B cell (primary cell): Measurements from ENCODE around the gene FAM234A. TPM values are rescaled to one million over a fixed set of nuclear protein-coding genes. Genes with fewer than 3 reads are reported as not detected.

Experiments used
- ATAC-seq: fragments of 200-7000 bp; cut with Tn5 transposase; one replicate; pipeline ENCODE4 v1.10.0; 2021; ENCODE audit warnings: low read depth, mild to moderate bottlenecking, moderate number of reproducible peaks, moderate library complexity
- CTCF ChIA-PET: fragments of 350-600 bp; sonication (Branson Sonifier 250); formaldehyde crosslinking; loops from one replicate; lab custom pipeline; 2021; ENCODE audit warnings: antibody characterized with exemption, inconsistent platforms; lab: Charles Lee
- POLR2A ChIA-PET: fragments of 350-600 bp; sonication (Branson Sonifier 250); formaldehyde crosslinking; loops from one replicate; lab custom pipeline; 2021; ENCODE audit warnings: antibody characterized with exemption; lab: Charles Lee
- DNase-seq: peaks from one replicate; pipeline ENCODE4 v3.0.0; 2013
- H2AFZ ChIP-seq: 2 replicates; pipeline ENCODE4 v1.6.1; 2012; ENCODE audit warnings: mild to moderate bottlenecking, low read depth, low read length; ENCODE audit not compliant: insufficient read depth, poor library complexity, severe bottlenecking
- H3K27ac ChIP-seq, 2 donors: 1 replicate in 1 of 2; 2 replicates in 1 of 2; pipeline ENCODE4 v1.5.1; 2012 to 2013; ENCODE audit warnings: low read length in 2 of 2, mild to moderate bottlenecking in 2 of 2, moderate library complexity in 1 of 2
- H3K27me3 ChIP-seq, 4 experiments: fragments of 200-600 bp in 1 of 4; sonication (generic) in 1 of 4; replicated peaks in 1 of 4; 1 replicate in 2 of 4; 2 replicates in 2 of 4; pipeline versions ENCODE4 v1.6.1 to v1.7.0; 2013 to 2016; ENCODE audit warnings: low read length in 3 of 4, mild to moderate bottlenecking in 2 of 4, mixed read lengths in 1 of 4, moderate library complexity in 1 of 4; ENCODE audit not compliant: insufficient read depth in 4 of 4, control insufficient read depth in 3 of 4; ENCODE audit errors: control extremely low read depth in 1 of 4
- H3K36me3 ChIP-seq, 2 experiments: replicated peaks in 1 of 2; 1 replicate in 1 of 2; 2 replicates in 1 of 2; pipeline versions ENCODE4 v1.6.1 to v1.7.1; 2013; ENCODE audit warnings: low read length in 1 of 2; ENCODE audit not compliant: insufficient read depth in 2 of 2, control insufficient read depth in 1 of 2; ENCODE audit errors: control extremely low read depth in 1 of 2, extremely low read depth in 1 of 2
- H3K4me1 ChIP-seq, 2 donors: fragments of 200-600 bp in 1 of 2; sonication (generic) in 1 of 2; 1 replicate in 1 of 2; 2 replicates in 1 of 2; pipeline versions ENCODE4 v1.5.1 to v1.6.1; 2013 to 2017; ENCODE audit warnings: low read length in 2 of 2; ENCODE audit not compliant: control insufficient read depth in 2 of 2, insufficient read depth in 2 of 2
- H3K4me2 ChIP-seq: replicated peaks from 2 replicates; pipeline ENCODE3; 2012; ENCODE audit warnings: mild to moderate bottlenecking, low read depth, low read length; ENCODE audit not compliant: poor library complexity, severe bottlenecking
- H3K4me3 ChIP-seq, 5 experiments: fragments of 200-600 bp in 1 of 5; sonication (generic) in 1 of 5; 1 replicate in 3 of 5; 2 replicates in 2 of 5; pipeline versions ENCODE4 v1.5.1 to v1.7.0; 2011 to 2016; ENCODE audit warnings: low read length in 4 of 5, mild to moderate bottlenecking in 4 of 5, low read depth in 2 of 5, control low read depth in 1 of 5, moderate library complexity in 1 of 5; ENCODE audit not compliant: insufficient read depth in 1 of 5; ENCODE audit errors: control extremely low read depth in 1 of 5, extremely low read depth in 1 of 5
- H3K79me2 ChIP-seq: fragments of 200-600 bp; sonication (generic); one replicate; pipeline ENCODE4 v1.6.0; 2016; ENCODE audit warnings: low read length; ENCODE audit not compliant: control insufficient read depth, insufficient read depth
- H3K9ac ChIP-seq: fragments of 200-600 bp; sonication (generic); 2 replicates; pipeline ENCODE4 v1.6.1; 2017; ENCODE audit warnings: mild to moderate bottlenecking, low read length, moderate library complexity
- H3K9me3 ChIP-seq, 3 donors: one replicate each; pipeline versions ENCODE4 v1.6.1 to v1.7.1; 2013; ENCODE audit warnings: low read length in 2 of 3; ENCODE audit not compliant: control insufficient read depth in 2 of 3, insufficient read depth in 1 of 3; ENCODE audit errors: control extremely low read depth in 1 of 3
- H4K20me1 ChIP-seq: 2 replicates; pipeline ENCODE4 v1.6.0; 2012; ENCODE audit warnings: mild to moderate bottlenecking, low read length; ENCODE audit not compliant: insufficient read depth, control insufficient read depth, poor library complexity, severe bottlenecking
- H3K27ac Mint-ChIP-seq: one replicate; pipeline ENCODE4 v1.8.0; 2021; ENCODE audit warnings: mixed read lengths
- H3K27me3 Mint-ChIP-seq: one replicate; pipeline ENCODE4 v1.8.0; 2021; ENCODE audit warnings: mixed read lengths
- H3K4me1 Mint-ChIP-seq: one replicate; pipeline ENCODE4 v1.8.0; 2021; ENCODE audit warnings: mixed read lengths
- H3K4me3 Mint-ChIP-seq: one replicate; pipeline ENCODE4 v1.8.0; 2021; ENCODE audit warnings: mixed read lengths
- H3K9me3 Mint-ChIP-seq: one replicate; pipeline ENCODE4 v1.8.0; 2022; ENCODE audit warnings: mixed read lengths; ENCODE audit not compliant: insufficient read depth
- EZH2 ChIP-seq: IDR thresholded peaks from 2 replicates; pipeline ENCODE4 v1.6.1; 2012; ENCODE audit warnings: borderline replicate concordance, low read depth, mild to moderate bottlenecking, moderate library complexity, low read length; ENCODE audit not compliant: insufficient read depth, poor library complexity, severe bottlenecking
- WGBS: methylation state at CpG from one replicate; pipeline ENCODE4 v1.1.5; 2013; ENCODE audit warnings: missing lambda C conversion rate; ENCODE audit not compliant: insufficient coverage; 5-methylcytosine and 5-hydroxymethylcytosine counted together
- intact Hi-C: fragments of 100-400 bp; cut with micrococcal nuclease; formaldehyde crosslinking; loops from one replicate; pipeline ENCODE4 v1.10.0; 2022
- polyA plus RNA-seq: library from polyadenylated mRNA; depleted of rRNA; stranded (reverse); fragments of >200 nt; gene quantifications from 2 replicates; pipeline ENCODE4 v1.2.3, GENCODE V29; 2012
- total RNA-seq, 2 donors: library from RNA; stranded (reverse); fragments of 120-200 nt in 1 of 2; gene quantifications; 1 replicate in 1 of 2; 2 replicates in 1 of 2; pipeline versions ENCODE4 v1.2.3 to v1.2.4, GENCODE V29; 2013 to 2022
- TF ChIP-seq, protein P1 (sequence below): fragments of 200-600 bp; IDR thresholded peaks from one replicate; pipeline ENCODE4 v1.8.0; 2022; ENCODE audit warnings: antibody characterized with exemption, mild to moderate bottlenecking

Gene FAM234A
- total and polyA plus RNA-seq, 2 donors (not counting 1 experiment from before 2014, with no cell fraction given) = 35.1 to 42.9 TPM

DNA sequence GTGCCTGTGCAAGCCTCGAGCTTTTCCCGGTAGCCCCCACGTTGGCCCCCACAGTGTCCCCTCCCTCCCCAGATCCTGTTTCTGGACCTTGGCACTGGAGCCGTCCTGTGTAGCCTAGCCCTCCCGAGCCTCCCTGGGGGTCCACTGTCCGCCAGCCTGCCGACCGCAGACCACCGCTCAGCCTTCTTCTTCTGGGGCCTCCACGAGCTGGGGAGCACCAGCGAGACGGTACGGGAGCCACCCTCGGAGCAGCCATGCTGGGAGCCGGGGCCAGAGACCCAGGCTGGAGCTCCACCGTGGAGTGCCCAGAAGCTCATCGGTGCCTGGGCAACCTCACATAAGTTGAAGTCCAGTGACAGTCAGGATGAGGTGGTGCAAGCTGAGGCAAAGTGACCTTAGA, 29.3 kb downstream of the FAM234A start:
- H3K4me3 ChIP-seq = no peak overlapping the region
- no peak overlapping the region for H3K27ac ChIP-seq
- Mint-ChIP-seq H3K27ac (no peak overlapping the region), H3K4me1 (no peaks in the 10 kb centered on the region), H3K4me3 (no peak overlapping the region), H3K27me3 (no peaks in the 10 kb centered on the region), H3K9me3 (no peaks in the 10 kb centered on the region)
- 96% methylated on average over 17 of the region's 17 CpGs for WGBS
- H2AFZ ChIP-seq = no peak overlapping the region
- no peaks in the 10 kb centered on the region for H3K4me1 ChIP-seq
- no peak overlapping the region for H3K9ac ChIP-seq
- ChIA-PET POLR2A (no interaction called here), CTCF (no interaction called here)
- no peak for ATAC-seq
- intact Hi-C loops = no loop called here
- peaks cover 0 to 36% of the 10 kb centered on the region in 2 experiments for H3K36me3 ChIP-seq
- H3K4me2 ChIP-seq = no peak overlapping the region
- H3K9me3 ChIP-seq = no peaks in the 10 kb centered on the region
- no peak for DNase-seq
- H3K79me2 ChIP-seq = no peaks in the 10 kb centered on the region
- H3K27me3 ChIP-seq = no peaks in the 10 kb centered on the region
- H4K20me1 ChIP-seq = no peaks in the 10 kb centered on the region
- no peak for TF ChIP-seq EZH2
- TF ChIP-seq, protein P1, sequence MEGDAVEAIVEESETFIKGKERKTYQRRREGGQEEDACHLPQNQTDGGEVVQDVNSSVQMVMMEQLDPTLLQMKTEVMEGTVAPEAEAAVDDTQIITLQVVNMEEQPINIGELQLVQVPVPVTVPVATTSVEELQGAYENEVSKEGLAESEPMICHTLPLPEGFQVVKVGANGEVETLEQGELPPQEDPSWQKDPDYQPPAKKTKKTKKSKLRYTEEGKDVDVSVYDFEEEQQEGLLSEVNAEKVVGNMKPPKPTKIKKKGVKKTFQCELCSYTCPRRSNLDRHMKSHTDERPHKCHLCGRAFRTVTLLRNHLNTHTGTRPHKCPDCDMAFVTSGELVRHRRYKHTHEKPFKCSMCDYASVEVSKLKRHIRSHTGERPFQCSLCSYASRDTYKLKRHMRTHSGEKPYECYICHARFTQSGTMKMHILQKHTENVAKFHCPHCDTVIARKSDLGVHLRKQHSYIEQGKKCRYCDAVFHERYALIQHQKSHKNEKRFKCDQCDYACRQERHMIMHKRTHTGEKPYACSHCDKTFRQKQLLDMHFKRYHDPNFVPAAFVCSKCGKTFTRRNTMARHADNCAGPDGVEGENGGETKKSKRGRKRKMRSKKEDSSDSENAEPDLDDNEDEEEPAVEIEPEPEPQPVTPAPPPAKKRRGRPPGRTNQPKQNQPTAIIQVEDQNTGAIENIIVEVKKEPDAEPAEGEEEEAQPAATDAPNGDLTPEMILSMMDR = no peak

DNA sequence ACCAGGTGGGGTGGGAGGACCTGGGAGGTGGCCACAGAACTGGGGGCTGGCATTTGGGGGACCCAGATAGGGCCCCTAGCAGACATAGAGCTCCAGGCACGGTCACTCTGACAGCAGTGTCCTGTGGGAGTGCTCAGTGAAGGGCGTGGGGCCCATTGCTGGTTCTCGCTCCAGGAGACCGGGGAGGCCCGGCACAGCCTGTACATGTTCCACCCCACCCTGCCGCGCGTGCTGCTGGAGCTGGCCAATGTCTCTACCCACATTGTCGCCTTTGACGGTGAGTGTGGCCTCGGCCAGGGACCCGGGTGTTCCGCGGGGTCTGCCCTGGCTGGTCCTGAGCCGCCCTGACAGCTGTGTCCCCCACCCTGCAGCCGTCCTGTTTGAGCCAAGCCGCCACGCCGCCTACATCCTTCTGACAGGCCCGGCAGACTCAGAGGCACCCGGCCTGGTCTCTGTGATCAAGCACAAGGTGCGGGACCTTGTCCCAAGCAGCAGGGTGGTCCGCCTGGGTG, 29.9 kb downstream of the FAM234A start:
- H3K9ac ChIP-seq = no peak overlapping the region
- ChIA-PET CTCF (no interaction called here), POLR2A (no interaction called here)
- ATAC-seq = no peak
- H2AFZ ChIP-seq = no peak overlapping the region
- intact Hi-C loops = no loop called here
- H4K20me1 ChIP-seq = no peaks in the 10 kb centered on the region
- H3K27me3 Mint-ChIP-seq = no peaks in the 10 kb centered on the region
- no peaks in the 10 kb centered on the region for H3K9me3 ChIP-seq
- no peaks in the 10 kb centered on the region for H3K4me1 Mint-ChIP-seq
- H3K9me3 Mint-ChIP-seq = no peaks in the 10 kb centered on the region
- no peak overlapping the region for H3K27ac ChIP-seq
- DNase-seq = no peak
- no peak overlapping the region for H3K4me2 ChIP-seq
- H3K4me3 ChIP-seq = no peak overlapping the region
- TF ChIP-seq, protein P1 = no peak
- no peak for TF ChIP-seq EZH2
- peaks cover 0 to 30% of the 10 kb centered on the region in 2 experiments for H3K36me3 ChIP-seq
- H3K79me2 ChIP-seq = no peaks in the 10 kb centered on the region
- no peaks in the 10 kb centered on the region for H3K4me1 ChIP-seq
- H3K27me3 ChIP-seq = no peaks in the 10 kb centered on the region
- no peak overlapping the region for H3K4me3 Mint-ChIP-seq
- H3K27ac Mint-ChIP-seq = no peak overlapping the region
- WGBS = 95% methylated on average over 23 of the region's 23 CpGs
